K562 (cell line): ENCODE measurements around the gene DDR1. TPM values are rescaled to one million over a fixed set of nuclear protein-coding genes. Genes with fewer than 3 reads are reported as not detected.
A peak's percentile ranks its signal among the peaks of the same experiment; 100 is the strongest.

Source experiments
- GABPB2 ChIP-seq: fragments of 250-450 bp; sonication (Bioruptor Pico); conservative IDR thresholded peaks from 2 replicates; pipeline ENCODE4 v1.5.1; 2021; ENCODE audit warnings: mild to moderate bottlenecking
- HDAC1 ChIP-seq, 2 experiments: fragments of 450-650 bp; IDR thresholded peaks; 2 replicates each; pipeline ENCODE4 v1.6.1; 2016 to 2017; ENCODE audit warnings: inconsistent platforms in 1 of 2, mild to moderate bottlenecking in 1 of 2, moderate library complexity in 1 of 2
- JUN ChIP-seq, 2 experiments: sonication (generic) in 1 of 2; formaldehyde crosslinking in 1 of 2; IDR thresholded peaks; 2 replicates each; pipeline versions ENCODE4 v1.6.1 to v1.8.0; 2012 to 2022; ENCODE audit warnings: borderline replicate concordance in 2 of 2, mild to moderate bottlenecking in 2 of 2, improper control_type of control experiment in 1 of 2, low read depth in 1 of 2, low read length in 1 of 2, missing genetic modification reagents in 1 of 2
- MCM7 ChIP-seq, 2 experiments: fragments of 450-650 bp; IDR thresholded peaks; 2 replicates each; pipeline ENCODE4 v1.6.1; 2016 to 2018
- NCOR1 ChIP-seq: fragments of 450-650 bp; IDR thresholded peaks from 2 replicates; pipeline ENCODE4 v1.6.1; 2016; ENCODE audit warnings: mild to moderate bottlenecking, moderate library complexity
- PRPF4 ChIP-seq: fragments of 200-400 bp; formaldehyde crosslinking; IDR thresholded peaks from one replicate; pipeline ENCODE4 v1.6.1; 2017; ENCODE audit warnings: low read length, low read depth, mild to moderate bottlenecking; ENCODE audit not compliant: insufficient read depth, poor library complexity, severe bottlenecking
- PYGO2 ChIP-seq: fragments of 450-650 bp; IDR thresholded peaks from 2 replicates; pipeline ENCODE4 v1.6.1; 2016; ENCODE audit warnings: mild to moderate bottlenecking, missing genetic modification characterization, moderate library complexity, missing compliant biosample characterization
- ZBTB1 ChIP-seq: sonication (generic); formaldehyde crosslinking; IDR thresholded peaks from 2 replicates; pipeline ENCODE4 v1.8.1; 2023; ENCODE audit warnings: missing genetic modification reagents, low read depth, mild to moderate bottlenecking, borderline replicate concordance
- ZNF253 ChIP-seq: fragments of 250-450 bp; sonication (Bioruptor Pico); conservative IDR thresholded peaks from 2 replicates; pipeline ENCODE4 v1.6.1; 2021; ENCODE audit warnings: mild to moderate bottlenecking
- polyA plus RNA-seq, 8 experiments: library from polyadenylated mRNA; depleted of rRNA in 4 of 8; stranded (reverse) in 5 of 8; unstranded in 3 of 8; fragments of >200 nt; fragmentation: Nextera tagmentation in 2 of 8; fragmentation: Illumina TruSeq in 1 of 8; extraction: Ambion mirVana in 2 of 8; extraction: Trizol in 1 of 8; gene quantifications; 2 replicates each; pipeline versions ENCODE4 v1.2.1 to v1.2.3, GENCODE V29; 2011 to 2014; ENCODE audit warnings: inconsistent platforms in 1 of 8, missing spikeins in 1 of 8
- total RNA-seq, 7 experiments: library from RNA; depleted of rRNA in 6 of 7; stranded (reverse); fragments of >200 nt in 6 of 7; fragmentation: Illumina TruSeq in 2 of 7; extraction: Trizol in 2 of 7; gene quantifications; 2 replicates each; pipeline versions ENCODE4 v1.2.1 to v1.2.3, GENCODE V29; 2011 to 2021; ENCODE audit warnings: low replicate concordance in 1 of 7
- TF ChIP-seq, protein P1 (sequence below): fragments of 450-650 bp; IDR thresholded peaks from 2 replicates; pipeline ENCODE4 v1.6.1; 2018; ENCODE audit not compliant: partially characterized antibody
- TF ChIP-seq, protein P2 (sequence below), 2 experiments: fragments of 450-650 bp; IDR thresholded peaks; 2 replicates each; pipeline ENCODE4 v1.6.1; 2016; ENCODE audit warnings: mild to moderate bottlenecking in 2 of 2, borderline replicate concordance in 1 of 2, low read depth in 1 of 2, moderate library complexity in 1 of 2

DDR1 gene
- total and polyA plus RNA-seq, 9 of the 15 experiments (the other 6 are each of a cell fraction or from before 2014, with no cell fraction given) = 1.4 to 44.6 (median 12.2) TPM

DNA sequence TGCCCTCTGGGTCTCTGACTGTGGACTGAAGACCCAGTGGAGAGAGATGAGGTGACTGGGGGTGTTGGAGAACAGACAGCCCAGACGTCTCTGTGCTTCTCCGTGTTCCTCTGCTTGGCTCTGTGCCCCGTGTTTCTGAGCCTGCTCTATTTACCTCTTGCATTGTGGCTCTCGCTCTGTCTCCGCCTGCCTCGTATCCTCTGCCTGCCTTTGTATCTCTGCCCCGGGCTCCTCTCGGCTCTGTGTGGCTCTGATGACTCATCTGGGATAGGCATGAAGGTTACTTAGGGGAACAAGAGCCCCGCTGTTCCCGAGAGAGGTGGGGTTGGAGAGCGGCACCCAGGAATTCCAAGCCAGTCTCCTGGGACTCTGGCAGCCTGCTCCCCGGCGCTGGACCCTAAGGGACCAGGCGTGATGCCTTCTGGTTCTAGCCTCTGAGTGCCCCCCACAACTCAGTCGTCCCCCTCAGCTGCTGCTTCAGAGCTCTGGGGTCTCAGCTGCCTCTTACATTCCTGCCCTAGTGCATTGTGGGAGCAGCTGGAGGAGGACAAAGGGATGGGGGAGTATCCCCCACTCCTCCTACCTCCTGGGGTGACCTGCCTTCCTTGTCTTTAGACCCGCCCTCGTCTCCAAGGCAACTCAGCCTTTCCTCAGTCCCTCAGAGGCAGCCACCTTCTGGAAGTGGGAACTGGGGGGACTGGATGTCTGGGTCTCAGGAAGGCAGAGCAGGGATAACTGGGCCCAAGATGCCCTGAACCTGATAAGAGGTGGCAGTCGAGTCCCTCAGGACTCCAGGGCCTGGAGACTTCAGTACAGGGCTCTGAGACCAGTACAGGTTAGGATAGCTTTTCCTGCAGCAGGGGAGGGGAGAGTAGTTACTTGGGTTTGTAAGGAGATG, 1.9 kb downstream of the DDR1 start (continued):
- TF ChIP-seq, protein P1, sequence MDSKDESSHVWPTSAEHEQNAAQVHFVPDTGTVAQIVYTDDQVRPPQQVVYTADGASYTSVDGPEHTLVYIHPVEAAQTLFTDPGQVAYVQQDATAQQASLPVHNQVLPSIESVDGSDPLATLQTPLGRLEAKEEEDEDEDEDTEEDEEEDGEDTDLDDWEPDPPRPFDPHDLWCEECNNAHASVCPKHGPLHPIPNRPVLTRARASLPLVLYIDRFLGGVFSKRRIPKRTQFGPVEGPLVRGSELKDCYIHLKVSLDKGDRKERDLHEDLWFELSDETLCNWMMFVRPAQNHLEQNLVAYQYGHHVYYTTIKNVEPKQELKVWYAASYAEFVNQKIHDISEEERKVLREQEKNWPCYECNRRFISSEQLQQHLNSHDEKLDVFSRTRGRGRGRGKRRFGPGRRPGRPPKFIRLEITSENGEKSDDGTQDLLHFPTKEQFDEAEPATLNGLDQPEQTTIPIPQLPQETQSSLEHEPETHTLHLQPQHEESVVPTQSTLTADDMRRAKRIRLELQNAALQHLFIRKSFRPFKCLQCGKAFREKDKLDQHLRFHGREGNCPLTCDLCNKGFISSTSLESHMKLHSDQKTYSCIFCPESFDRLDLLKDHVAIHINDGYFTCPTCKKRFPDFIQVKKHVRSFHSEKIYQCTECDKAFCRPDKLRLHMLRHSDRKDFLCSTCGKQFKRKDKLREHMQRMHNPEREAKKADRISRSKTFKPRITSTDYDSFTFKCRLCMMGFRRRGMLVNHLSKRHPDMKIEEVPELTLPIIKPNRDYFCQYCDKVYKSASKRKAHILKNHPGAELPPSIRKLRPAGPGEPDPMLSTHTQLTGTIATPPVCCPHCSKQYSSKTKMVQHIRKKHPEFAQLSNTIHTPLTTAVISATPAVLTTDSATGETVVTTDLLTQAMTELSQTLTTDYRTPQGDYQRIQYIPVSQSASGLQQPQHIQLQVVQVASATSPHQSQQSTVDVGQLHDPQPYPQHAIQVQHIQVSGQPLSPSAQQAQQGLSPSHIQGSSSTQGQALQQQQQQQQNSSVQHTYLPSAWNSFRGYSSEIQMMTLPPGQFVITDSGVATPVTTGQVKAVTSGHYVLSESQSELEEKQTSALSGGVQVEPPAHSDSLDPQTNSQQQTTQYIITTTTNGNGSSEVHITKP = no peak
- no peak for TF ChIP-seq ZNF253 (CRISPR knock-in tag)
- peak; percentile 86 for TF ChIP-seq JUN (IDR thresholded peaks at IDR 0.05; ENCODE audit: borderline replicate concordance, low read depth, low read length)
- no peak for TF ChIP-seq JUN (CRISPR knock-in tag; IDR thresholded peaks at IDR 0.05; ENCODE audit: borderline replicate concordance)
- TF ChIP-seq PRPF4 = no peak
- no peak for TF ChIP-seq PYGO2 (tag)
- 0 out of 2 replicates have a peak, but pooled peaks have one; percentile 70 for TF ChIP-seq ZBTB1 (CRISPR knock-in tag)
- TF ChIP-seq NCOR1 = no peak
- 0 out of 4 replicates have a peak, but pooled peaks of 1 of the 2 experiments have one; percentile 11 for TF ChIP-seq HDAC1 (IDR thresholded peaks at IDR 0.05)
- no peak for TF ChIP-seq MCM7 (IDR thresholded peaks at IDR 0.05)
- TF ChIP-seq, protein P2, sequence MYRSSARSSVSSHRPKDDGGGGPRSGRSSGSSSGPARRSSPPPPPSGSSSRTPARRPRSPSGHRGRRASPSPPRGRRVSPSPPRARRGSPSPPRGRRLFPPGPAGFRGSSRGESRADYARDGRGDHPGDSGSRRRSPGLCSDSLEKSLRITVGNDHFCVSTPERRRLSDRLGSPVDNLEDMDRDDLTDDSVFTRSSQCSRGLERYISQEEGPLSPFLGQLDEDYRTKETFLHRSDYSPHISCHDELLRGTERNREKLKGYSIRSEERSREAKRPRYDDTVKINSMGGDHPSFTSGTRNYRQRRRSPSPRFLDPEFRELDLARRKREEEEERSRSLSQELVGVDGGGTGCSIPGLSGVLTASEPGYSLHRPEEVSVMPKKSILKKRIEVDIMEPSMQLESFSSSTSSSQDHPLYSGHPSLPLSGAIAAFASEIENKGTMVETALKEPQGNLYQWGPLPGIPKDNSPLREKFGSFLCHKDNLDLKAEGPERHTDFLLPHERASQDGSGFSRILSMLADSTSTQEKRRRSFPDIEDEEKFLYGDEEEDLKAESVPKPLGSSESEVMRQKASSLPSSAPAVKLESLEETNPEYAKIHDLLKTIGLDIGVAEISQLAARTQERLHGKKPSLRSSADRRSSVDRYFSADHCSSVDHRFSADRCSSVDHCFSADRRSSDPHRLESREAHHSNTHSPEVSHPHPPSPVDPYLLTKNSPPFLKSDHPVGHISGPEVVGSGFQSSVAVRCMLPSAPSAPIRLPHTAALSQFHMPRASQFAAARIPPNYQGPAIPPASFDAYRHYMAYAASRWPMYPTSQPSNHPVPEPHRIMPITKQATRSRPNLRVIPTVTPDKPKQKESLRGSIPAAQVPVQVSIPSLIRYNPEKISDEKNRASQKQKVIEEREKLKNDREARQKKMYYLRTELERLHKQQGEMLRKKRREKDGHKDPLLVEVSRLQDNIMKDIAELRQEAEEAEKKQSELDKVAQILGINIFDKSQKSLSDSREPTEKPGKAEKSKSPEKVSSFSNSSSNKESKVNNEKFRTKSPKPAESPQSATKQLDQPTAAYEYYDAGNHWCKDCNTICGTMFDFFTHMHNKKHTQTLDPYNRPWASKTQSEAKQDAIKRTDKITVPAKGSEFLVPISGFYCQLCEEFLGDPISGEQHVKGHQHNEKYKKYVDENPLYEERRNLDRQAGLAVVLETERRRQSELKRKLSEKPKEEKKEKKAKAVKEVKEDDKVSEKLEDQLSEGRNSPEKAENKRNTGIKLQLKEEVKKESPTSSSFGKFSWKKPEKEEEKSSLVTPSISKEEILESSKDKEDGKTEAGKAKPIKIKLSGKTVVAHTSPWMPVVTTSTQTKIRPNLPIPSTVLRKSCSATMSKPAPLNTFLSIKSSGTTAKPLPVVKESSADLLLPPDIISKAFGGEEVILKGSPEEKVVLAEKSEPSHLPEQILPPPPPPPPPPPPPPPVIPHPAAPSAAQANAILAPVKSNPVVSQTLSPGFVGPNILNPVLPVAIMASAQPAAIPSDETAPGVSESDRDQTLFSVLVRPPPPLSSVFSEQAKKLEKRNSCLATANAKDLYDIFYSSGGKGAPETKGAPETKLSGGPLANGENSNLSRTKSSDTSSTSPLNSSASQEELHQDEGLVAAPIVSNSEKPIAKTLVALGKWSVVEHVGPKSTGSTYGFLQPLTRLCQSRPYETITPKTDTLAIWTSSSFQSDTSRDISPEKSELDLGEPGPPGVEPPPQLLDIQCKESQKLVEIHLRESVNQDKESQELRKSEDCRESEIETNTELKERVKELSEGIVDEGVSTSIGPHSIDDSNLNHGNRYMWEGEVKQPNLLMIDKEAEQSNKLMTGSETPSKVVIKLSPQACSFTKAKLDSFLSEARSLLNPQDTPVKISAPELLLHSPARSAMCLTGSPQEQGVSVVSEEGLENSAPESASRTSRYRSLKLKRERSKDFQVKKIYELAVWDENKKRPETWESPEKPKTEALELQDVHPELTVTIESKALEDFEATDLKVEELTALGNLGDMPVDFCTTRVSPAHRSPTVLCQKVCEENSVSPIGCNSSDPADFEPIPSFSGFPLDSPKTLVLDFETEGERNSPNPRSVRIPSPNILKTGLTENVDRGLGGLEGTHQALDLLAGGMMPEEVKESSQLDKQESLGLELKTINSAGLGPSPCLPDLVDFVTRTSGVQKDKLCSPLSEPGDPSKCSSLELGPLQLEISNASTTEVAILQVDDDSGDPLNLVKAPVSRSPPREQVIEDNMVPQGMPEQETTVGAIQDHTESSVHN (IDR thresholded peaks at IDR 0.05; ENCODE audit: borderline replicate concordance in 1 of 2, low read depth in 1 of 2) = no peak
- no peak for TF ChIP-seq GABPB2 (CRISPR knock-in tag)
